Glutamatergic neuron (in vitro differentiated cells): ENCODE measurements around the gene CTBP2. TPM values are rescaled to one million over a fixed set of nuclear protein-coding genes. Genes with fewer than 3 reads are reported as not detected.
A peak's percentile ranks its signal among the peaks of the same experiment; 100 is the strongest.

Source experiments
- DNase-seq: peaks from one replicate; pipeline ENCODE4 v3.0.0; 2022
- H3K27ac Mint-ChIP-seq: one replicate; pipeline ENCODE4 v1.8.0; 2020; ENCODE audit warnings: mild to moderate bottlenecking, mixed read lengths, inconsistent platforms; ENCODE audit not compliant: unreplicated experiment
- H3K27me3 Mint-ChIP-seq: one replicate; pipeline ENCODE4 v1.8.0; 2020; ENCODE audit warnings: mild to moderate bottlenecking, moderate library complexity, mixed read lengths, inconsistent platforms; ENCODE audit not compliant: unreplicated experiment
- H3K36me3 Mint-ChIP-seq: one replicate; pipeline ENCODE4 v1.8.0; 2020; ENCODE audit warnings: mild to moderate bottlenecking, mixed read lengths, inconsistent platforms; ENCODE audit not compliant: unreplicated experiment
- H3K4me1 Mint-ChIP-seq: one replicate; pipeline ENCODE4 v1.8.0; 2020; ENCODE audit warnings: mild to moderate bottlenecking, low read depth, mixed read lengths, inconsistent platforms; ENCODE audit not compliant: unreplicated experiment
- H3K4me3 Mint-ChIP-seq: one replicate; pipeline ENCODE4 v1.8.0; 2020; ENCODE audit warnings: mild to moderate bottlenecking, mixed read lengths, inconsistent platforms; ENCODE audit not compliant: unreplicated experiment
- H3K9me3 Mint-ChIP-seq: one replicate; pipeline ENCODE4 v1.8.0; 2020; ENCODE audit warnings: mild to moderate bottlenecking, moderate library complexity, mixed read lengths, inconsistent platforms; ENCODE audit not compliant: unreplicated experiment
- CTCF ChIP-seq: fragments of 200-600 bp; sonication (generic); IDR thresholded peaks from one replicate; pipeline ENCODE4 v1.5.0; 2021; ENCODE audit not compliant: partially characterized antibody, unreplicated experiment
- total RNA-seq: library from RNA; stranded (reverse); fragmentation: NEBNext Ultra II Directional; extraction: Animal tissue kit (Norgen Biotek cat#: 25700); gene quantifications from one replicate; pipeline ENCODE4 v1.2.1, GENCODE V29; 2021; ENCODE audit not compliant: unreplicated experiment

The CTBP2 gene
- total RNA-seq, 1 donor from 2014 or later = 174 TPM

DNA sequence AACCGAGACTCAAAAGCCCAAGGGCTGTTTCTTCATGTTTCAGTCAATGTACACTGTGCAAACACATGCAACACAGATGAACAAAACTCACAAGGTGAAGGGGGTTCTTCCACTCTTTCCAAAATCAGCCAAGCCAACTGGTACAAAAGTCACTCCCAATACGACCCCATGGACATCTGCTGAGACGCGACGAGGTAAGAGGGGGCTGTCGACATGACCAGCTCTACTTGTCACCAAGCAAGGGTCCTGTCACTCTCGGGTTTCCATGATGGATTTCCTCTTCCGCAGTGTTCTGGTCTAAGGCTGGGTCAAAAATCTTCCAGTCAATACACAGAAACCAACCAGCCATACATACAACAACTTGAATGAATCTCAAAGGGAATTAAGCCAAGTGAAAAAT, 37.8 kb downstream of the CTBP2 start:
- Mint-ChIP-seq H3K4me1 (peaks cover 66% of the 10 kb centered on the region), H3K27ac (peak overlapping the region; percentile 28), H3K36me3 (no peaks in the 10 kb centered on the region), H3K9me3 (peaks cover 12% of the 10 kb centered on the region), H3K4me3 (peak overlapping the region; percentile 8), H3K27me3 (peaks cover 5% of the 10 kb centered on the region)
- no peak for TF ChIP-seq CTCF
- no peak for DNase-seq

GRCh38 chr10:125121003-125121402, 39.4 kb downstream of the CTBP2 start:
- Mint-ChIP-seq H3K27me3 (peaks cover 3% of the 10 kb centered on the region), H3K4me1 (peaks cover 54% of the 10 kb centered on the region), H3K4me3 (no peak overlapping the region), H3K9me3 (peaks cover 4% of the 10 kb centered on the region), H3K36me3 (no peaks in the 10 kb centered on the region), H3K27ac (no peak overlapping the region)
- no peak for TF ChIP-seq CTCF
- DNase-seq = no peak

- H3K36me3 Mint-ChIP-seq = no peaks in the 10 kb centered on the region
- H3K9me3 Mint-ChIP-seq = peaks cover 4% of the 10 kb centered on the region
- no peak for TF ChIP-seq CTCF
- peaks cover 49% of the 10 kb centered on the region for H3K4me1 Mint-ChIP-seq
- no peak overlapping the region for H3K27ac Mint-ChIP-seq
- no peak for DNase-seq
- no peak overlapping the region for H3K4me3 Mint-ChIP-seq
- H3K27me3 Mint-ChIP-seq = peaks cover 3% of the 10 kb centered on the region
Measured at GRCh38 chr10:125120053-125120710, 40.2 kb downstream of the CTBP2 start.

DNA sequence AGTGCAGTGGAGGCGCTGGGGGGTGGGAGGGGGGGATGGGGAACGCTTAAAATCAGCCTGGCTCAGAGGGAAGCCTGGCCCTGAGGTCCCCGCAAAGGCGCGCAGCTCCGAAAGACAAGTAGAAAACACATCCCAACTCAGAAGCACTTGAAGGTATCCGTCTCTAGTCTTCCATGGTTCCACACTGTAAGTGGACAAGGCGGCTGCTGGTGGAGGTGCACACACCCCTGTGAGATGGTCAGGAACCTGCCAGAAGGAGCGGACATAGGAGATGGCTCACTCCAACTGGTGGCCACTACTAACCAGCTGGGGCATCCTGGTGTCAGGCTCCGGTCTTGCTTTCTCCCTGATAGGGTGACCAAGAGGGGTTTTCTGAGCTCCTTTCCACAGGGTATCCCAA, 41.7 kb downstream of the CTBP2 start:
- TF ChIP-seq CTCF = no peak
- no peaks in the 10 kb centered on the region for H3K36me3 Mint-ChIP-seq

GRCh38 chr10:125118011-125118611, 42.3 kb downstream of the CTBP2 start:
- no peak for TF ChIP-seq CTCF
- Mint-ChIP-seq H3K27ac (peak overlapping the region; percentile 64), H3K36me3 (no peaks in the 10 kb centered on the region), H3K4me3 (no peak overlapping the region), H3K9me3 (peaks cover 6% of the 10 kb centered on the region), H3K4me1 (peaks cover 37% of the 10 kb centered on the region), H3K27me3 (no peaks in the 10 kb centered on the region)
- DNase-seq = no peak

More for the DNA sequence above, 41.7 kb downstream of the CTBP2 start:
- Mint-ChIP-seq H3K4me3 (no peak overlapping the region), H3K9me3 (peaks cover 6% of the 10 kb centered on the region), H3K4me1 (peaks cover 39% of the 10 kb centered on the region), H3K27me3 (peaks cover 3% of the 10 kb centered on the region), H3K27ac (no peak overlapping the region)
- DNase-seq = no peak
